Gastroesophageal sphincter (tissue), 4 donors: ENCODE results near the gene RAD51B. TPM values are rescaled to one million over a fixed set of nuclear protein-coding genes. Genes with fewer than 3 reads are reported as not detected.

ENCODE experiments used
- ATAC-seq: fragments of 150-250 bp; one replicate; pipeline ENCODE4 v1.9.1; 2016; ENCODE audit warnings: mild to moderate bottlenecking, moderate library complexity
- H3K27ac ChIP-seq, 4 donors: fragments of 200-600 bp; sonication (generic) in 3 of 4; 1 replicate in 3 of 4; 2 replicates in 1 of 4; pipeline ENCODE4 v1.5.1; 2016 to 2019
- H3K27me3 ChIP-seq: fragments of 200-600 bp; sonication (generic); one replicate; pipeline ENCODE4 v1.5.1; 2019
- H3K36me3 ChIP-seq, 2 donors: fragments of 200-600 bp; sonication (generic); one replicate each; pipeline ENCODE4 v1.5.1; 2019; ENCODE audit warnings: control low read depth in 1 of 2
- H3K4me1 ChIP-seq, 3 donors: fragments of 200-600 bp; sonication (generic); 1 replicate in 2 of 3; 2 replicates in 1 of 3; pipeline ENCODE4 v1.5.1; 2016 to 2019; ENCODE audit warnings: control low read depth in 2 of 3
- H3K4me3 ChIP-seq, 2 donors: fragments of 200-600 bp; sonication (generic); one replicate each; pipeline ENCODE4 v1.5.1; 2019; ENCODE audit warnings: mild to moderate bottlenecking in 1 of 2, moderate library complexity in 1 of 2
- H3K9me3 ChIP-seq, 3 donors: fragments of 200-600 bp; sonication (generic); one replicate each; pipeline ENCODE4 v1.5.1; 2017 to 2019; ENCODE audit warnings: control low read depth in 2 of 3
- CTCF ChIP-seq, 4 experiments: fragments of 200-600 bp in 2 of 4; fragments of 450-650 bp in 2 of 4; sonication (generic) in 1 of 4; IDR thresholded peaks; one replicate each; pipeline ENCODE4 v1.5.1; 2017 to 2019; ENCODE audit warnings: antibody characterized with exemption in 4 of 4, mild to moderate bottlenecking in 2 of 4, moderate library complexity in 2 of 4
- EP300 ChIP-seq: sonication (generic); formaldehyde crosslinking; IDR thresholded peaks from one replicate; pipeline ENCODE4 v1.6.1; 2017; ENCODE audit warnings: antibody characterized with exemption, mild to moderate bottlenecking
- POLR2A ChIP-seq, 2 donors: fragments of 450-650 bp; IDR thresholded peaks; one replicate each; pipeline ENCODE4 v1.6.1; 2017; ENCODE audit warnings: antibody characterized with exemption in 2 of 2, mild to moderate bottlenecking in 2 of 2, moderate library complexity in 1 of 2
- POLR2AphosphoS5 ChIP-seq: sonication (generic); formaldehyde crosslinking; IDR thresholded peaks from one replicate; pipeline ENCODE4 v1.6.1; 2017; ENCODE audit warnings: antibody characterized with exemption
- WGBS, 2 donors: methylation state at CpG; one replicate each; pipeline ENCODE4 v1.1.5; 2018; ENCODE audit warnings: low coverage in 1 of 2; 5-methylcytosine and 5-hydroxymethylcytosine counted together
- total RNA-seq, 4 donors: library from RNA; depleted of rRNA; stranded (reverse); fragments of >200 nt; gene quantifications; one replicate each; pipeline ENCODE4 v1.1.0, GENCODE V29; 2016

Gene RAD51B
- total RNA-seq, 4 donors from 2014 or later = 5.1 to 7.0 (median 6.0) TPM

- TF ChIP-seq CTCF (IDR thresholded peaks at IDR 0.05) = no peak
- no peak for TF ChIP-seq POLR2AphosphoS5
- no peak for TF ChIP-seq EP300
- TF ChIP-seq POLR2A (IDR thresholded peaks at IDR 0.05) = no peak
- Histone ChIP-seq H3K27ac (peak overlapping the region in 2 of 4 donors; percentile 42 to 64), H3K4me3 (no peak overlapping the region), H3K9me3 (peaks cover 0 to 5% (median 0%) of the 10 kb centered on the region in 3 donors), H3K27me3 (no peaks in the 10 kb centered on the region), H3K4me1 (no peaks in the 10 kb centered on the region), H3K36me3 (no peaks in the 10 kb centered on the region)
- 81 to 86% methylated on average over 7 to 8 of the region's 11 CpGs for WGBS, 2 donors
- ATAC-seq = no peak
Measured at GRCh38 chr14:68770553-68771286, 951.1 kb downstream of the RAD51B start.

GRCh38 chr14:68771631-68772030, 952.1 kb downstream of the RAD51B start:
- Histone ChIP-seq H3K4me3 (no peak overlapping the region), H3K9me3 (peaks cover 0 to 5% (median 0%) of the 10 kb centered on the region in 3 donors), H3K27ac (peak overlapping the region in 3 of 4 donors; percentile 36 to 64 (median 42)), H3K36me3 (no peaks in the 10 kb centered on the region), H3K4me1 (no peaks in the 10 kb centered on the region), H3K27me3 (no peaks in the 10 kb centered on the region)
- WGBS, 2 donors = 50% methylated on average over 2 of the region's 10 CpGs; no CpG with 5 or more reads in 1 of the 2 donors
- peak; percentile 42 for ATAC-seq
- no peak for TF ChIP-seq EP300
- no peak for TF ChIP-seq POLR2A (IDR thresholded peaks at IDR 0.05)
- TF ChIP-seq POLR2AphosphoS5 = no peak
- no peak for TF ChIP-seq CTCF (IDR thresholded peaks at IDR 0.05)

GRCh38 chr14:68772761-68773381, 953.3 kb downstream of the RAD51B start:
- Histone ChIP-seq H3K4me3 (no peak overlapping the region), H3K9me3 (peaks cover 0 to 5% (median 0%) of the 10 kb centered on the region in 3 donors), H3K36me3 (no peaks in the 10 kb centered on the region), H3K27ac (peak overlapping the region in 1 of 4 donors; percentile 64), H3K27me3 (no peaks in the 10 kb centered on the region), H3K4me1 (peaks cover 0 to 3% (median 0%) of the 10 kb centered on the region in 3 donors)
- 79 to 84% methylated on average over 4 to 5 of the region's 6 CpGs for WGBS, 2 donors
- no peak for TF ChIP-seq CTCF (IDR thresholded peaks at IDR 0.05)
- no peak for TF ChIP-seq POLR2A (IDR thresholded peaks at IDR 0.05)
- TF ChIP-seq POLR2AphosphoS5 = no peak
- no peak for TF ChIP-seq EP300
- ATAC-seq = no peak

- Histone ChIP-seq H3K4me3 (no peak overlapping the region), H3K27me3 (no peaks in the 10 kb centered on the region), H3K27ac (no peak overlapping the region), H3K9me3 (peaks cover 0 to 5% (median 0%) of the 10 kb centered on the region in 3 donors), H3K4me1 (peaks cover 0 to 24% (median 15%) of the 10 kb centered on the region in 3 donors), H3K36me3 (no peaks in the 10 kb centered on the region)
- ATAC-seq = no peak
- TF ChIP-seq POLR2A (IDR thresholded peaks at IDR 0.05) (no peak), EP300 (no peak), CTCF (IDR thresholded peaks at IDR 0.05) (no peak), POLR2AphosphoS5 (no peak)
- WGBS, 2 donors = 83% methylated on average over 2 of the region's 4 CpGs; no CpG with 5 or more reads in 1 of the 2 donors
Measured at GRCh38 chr14:68774771-68775613, 955.4 kb downstream of the RAD51B start.
